Stimulated activated CD8-positive, alpha-beta memory T cell treated with anti-CD3 and anti-CD28 coated beads, Interleukin-12 subunit alpha, Interleukin-12 subunit beta, amount 100 ng/mL, for 1 hour (primary cell): Measurements from ENCODE around the gene TDRD3.
"Not testable (repeated sequence)": the region's sequence is repeated elsewhere in the genome, so short reads cannot be mapped to it uniquely, and the experiment has no call there.

Source experiments
- DNase-seq: peaks from one replicate; pipeline ENCODE4 v3.0.0-alpha.2; 2020; ENCODE audit warnings: low read depth

Gene TDRD3

DNA sequence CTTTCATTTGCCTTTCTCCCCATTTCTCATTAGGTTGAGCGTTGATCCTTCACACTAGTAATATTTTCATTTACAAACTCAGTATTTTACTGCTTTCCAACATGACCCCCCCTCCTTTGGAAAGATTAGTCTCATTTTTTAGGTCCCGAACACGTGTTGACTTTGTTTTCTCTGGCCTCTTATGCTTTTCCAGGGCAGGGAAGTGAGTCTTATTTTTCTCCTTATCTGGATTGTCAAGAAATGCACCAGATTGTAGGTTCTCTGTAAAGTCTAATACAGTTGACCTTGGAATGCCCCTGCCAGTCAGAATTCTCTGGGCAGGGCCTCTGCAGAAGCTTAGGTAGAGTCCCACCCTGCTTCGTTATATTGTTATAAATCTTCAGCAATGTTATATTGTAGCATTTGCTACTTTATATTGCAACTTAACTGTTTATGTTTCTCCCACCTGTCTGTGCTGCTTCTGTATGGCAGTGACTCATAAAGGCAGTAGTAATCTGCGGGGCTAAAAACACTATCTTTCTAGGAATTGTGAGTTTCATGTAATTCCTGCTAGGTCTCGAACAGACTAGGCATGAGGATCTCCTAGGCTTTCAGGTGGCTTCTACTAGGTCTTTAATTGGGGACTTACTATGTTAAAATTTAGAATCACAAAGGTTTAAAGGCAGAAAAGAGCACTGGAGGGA lies 2.0 kb downstream of the TDRD3 start:
- no peak for DNase-seq

DNA sequence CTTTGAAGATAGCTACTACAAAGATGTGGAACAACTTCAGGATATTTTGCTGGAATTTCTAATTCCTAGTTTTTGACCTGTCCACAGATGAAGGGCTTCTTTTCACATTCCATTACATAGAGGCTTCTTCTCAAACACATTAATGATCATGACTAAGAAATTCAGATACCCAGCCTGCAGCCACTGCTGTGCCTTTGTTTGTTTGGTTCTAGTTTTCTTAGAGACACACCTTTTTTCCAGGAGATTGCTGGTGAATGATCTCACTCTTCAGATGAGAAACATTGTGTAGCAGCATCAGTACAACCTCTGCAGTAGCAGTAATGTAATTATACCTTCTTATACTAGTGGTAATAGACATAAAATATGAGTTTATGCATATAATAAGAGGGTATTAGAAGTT lies 5.0 kb downstream of the TDRD3 start:
- no peak for DNase-seq

DNA sequence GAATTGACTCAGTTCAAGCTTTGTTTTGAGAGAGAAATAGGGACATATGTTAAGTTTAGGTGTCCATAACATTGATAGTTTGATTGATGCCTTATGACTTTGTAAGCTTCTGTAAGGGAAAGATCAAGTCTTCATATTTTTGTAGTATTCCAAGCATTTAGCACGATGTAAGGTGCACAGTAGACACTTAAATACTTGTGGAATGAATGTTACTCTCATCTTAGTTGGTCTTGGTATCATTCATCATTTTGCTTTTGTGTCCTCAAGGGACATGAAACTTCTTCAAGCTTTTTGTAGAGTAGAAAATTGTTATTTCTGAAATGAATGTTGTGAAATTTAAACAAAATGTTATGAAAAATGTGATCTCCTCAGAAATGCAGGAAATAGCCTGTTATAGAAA lies 10.1 kb downstream of the TDRD3 start:
- no peak for DNase-seq

DNA sequence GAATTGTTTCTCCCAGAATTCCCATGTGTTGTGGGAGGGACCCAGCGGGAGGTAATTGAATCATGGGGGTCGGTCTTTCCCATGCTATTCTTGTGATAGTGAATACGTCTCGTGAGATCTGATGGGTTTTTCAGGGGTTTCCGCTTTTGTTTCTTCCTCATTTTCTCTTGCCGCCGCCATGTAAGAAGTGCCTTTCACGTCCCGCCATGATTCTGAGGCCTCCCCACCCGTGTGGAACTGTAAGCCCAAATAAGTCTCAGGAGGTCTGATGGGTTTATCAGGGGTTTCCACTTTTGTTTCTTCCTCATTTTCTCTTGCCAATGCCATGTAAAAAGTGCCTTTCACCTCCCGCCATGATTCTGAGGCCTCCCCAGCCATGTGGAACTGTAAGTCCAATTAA lies 10.8 kb downstream of the TDRD3 start:
- DNase-seq, result not testable (repeated sequence)

DNA sequence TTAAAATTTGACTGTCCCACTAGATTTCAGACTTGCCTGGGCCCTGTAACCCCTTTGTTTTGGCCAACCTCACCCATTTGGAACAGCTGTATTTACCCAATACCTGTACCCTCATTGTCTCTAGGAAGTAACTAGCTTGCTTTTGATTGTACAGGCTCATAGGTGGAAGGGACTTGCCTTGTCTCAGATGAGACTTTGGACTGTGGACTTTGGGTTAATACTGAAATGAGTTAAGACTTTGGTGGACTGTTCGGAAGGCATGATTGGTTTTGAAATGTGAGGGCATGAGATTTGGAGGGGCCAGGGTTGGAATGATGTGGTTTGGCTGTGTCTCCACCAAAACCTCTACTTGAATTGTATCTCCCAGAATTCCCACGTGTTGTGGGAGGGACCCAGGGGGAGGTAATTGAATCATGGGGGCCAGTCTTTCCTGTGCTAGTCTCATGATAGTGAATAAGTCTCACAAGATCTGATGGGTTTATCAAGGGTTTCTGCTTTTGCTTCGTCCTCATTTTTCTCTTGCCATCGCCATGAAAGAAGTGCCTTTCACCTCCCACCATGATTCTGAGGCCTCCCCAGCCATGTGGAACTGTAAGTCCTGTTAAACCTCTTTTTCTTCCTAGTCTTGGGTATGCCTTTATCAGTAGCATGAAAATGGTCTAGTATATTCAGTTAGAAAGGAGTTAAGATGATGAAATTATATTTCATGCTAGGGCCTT lies 12.7 kb downstream of the TDRD3 start:
- DNase-seq, result not testable (repeated sequence)

DNA sequence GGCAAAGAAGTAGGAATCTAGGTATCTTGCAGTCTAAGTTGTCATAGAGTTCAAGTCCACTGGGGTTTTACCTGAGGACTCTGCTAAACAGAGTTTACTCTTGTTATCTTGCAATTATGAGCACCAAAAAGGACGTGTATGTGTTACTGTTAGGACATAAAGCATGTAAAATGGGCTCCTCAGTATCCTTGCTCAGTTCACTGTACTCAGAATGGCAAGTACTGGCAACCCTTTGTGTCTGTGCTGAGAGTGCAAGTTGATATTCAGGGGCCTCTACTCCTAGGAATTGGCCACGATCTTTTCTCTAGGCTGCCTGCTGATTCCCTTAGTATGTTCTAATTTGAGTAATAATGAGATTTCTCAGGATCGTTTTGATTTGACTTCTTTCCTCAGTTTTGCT lies 13.3 kb downstream of the TDRD3 start:
- no peak for DNase-seq

DNA sequence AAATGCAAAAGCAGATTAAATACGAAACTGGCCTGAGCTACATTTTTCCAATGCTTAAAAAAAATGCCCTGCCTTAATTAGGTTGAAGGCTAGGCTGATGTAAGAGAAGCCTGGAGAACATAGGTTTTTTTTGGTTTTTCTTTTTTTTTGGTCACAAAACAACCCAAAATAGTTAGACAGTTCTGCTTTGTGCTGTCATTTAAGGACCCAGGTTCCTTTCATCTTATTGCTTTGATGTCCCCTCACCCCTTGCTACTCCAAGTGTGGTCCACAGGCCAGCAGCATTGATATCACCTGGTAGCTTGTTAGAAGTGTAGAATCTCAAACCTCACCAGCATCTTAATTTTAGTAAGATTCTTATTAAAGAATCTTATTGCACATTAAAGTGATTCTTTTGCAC lies 14.4 kb downstream of the TDRD3 start:
- DNase-seq, result no peak

DNA sequence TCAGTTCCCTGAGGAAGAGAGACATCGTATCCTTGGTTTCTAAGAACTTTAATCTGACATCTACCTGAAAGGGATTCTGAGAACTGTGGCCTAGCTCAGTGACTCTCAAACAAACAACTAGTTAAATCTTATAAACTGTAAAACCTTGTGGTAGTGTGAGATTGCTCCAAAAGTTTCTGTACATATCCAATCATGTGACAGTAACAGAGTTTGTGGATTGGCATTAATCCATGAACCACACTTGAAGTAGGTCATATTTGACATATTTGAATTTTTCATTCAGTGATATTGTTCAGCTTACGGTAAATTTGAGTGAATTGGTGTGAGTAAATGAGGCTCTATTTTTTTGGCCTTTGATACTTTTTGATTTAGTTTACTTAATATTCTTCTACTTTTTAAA lies 15.0 kb downstream of the TDRD3 start:
- DNase-seq, result no peak

DNA sequence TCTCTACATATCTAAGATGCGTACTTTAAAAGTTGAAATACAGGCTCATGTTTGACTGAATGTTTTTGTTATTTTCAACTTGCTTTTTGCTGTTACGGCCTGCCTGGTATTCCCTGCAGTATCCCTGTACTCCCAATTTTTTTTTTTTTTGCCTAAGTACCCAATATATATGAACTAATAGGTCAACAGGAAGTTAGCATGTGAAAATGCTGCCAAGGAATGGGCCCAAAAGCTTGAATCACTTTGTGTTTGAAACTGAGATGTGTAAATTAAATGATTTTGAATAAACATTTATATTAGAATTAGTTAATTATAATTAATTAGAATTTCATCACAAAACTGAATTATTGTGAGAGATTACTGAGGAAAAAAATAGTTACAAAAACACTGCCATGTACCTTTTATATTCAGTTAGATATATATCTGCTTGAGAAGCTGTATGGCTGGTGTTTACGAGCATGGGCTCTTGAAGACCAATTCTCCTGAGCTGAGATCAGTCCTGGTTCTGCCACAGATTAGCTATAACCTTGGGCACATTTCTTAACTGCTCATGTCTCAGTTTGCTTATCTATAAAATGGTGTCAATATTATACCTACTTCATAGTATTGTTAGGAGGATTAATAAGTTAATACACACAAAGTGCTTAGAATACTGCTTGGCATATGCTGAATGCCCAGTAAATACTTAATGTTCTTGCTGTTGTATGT lies 16.0 kb downstream of the TDRD3 start:
- DNase-seq, result no peak

DNA sequence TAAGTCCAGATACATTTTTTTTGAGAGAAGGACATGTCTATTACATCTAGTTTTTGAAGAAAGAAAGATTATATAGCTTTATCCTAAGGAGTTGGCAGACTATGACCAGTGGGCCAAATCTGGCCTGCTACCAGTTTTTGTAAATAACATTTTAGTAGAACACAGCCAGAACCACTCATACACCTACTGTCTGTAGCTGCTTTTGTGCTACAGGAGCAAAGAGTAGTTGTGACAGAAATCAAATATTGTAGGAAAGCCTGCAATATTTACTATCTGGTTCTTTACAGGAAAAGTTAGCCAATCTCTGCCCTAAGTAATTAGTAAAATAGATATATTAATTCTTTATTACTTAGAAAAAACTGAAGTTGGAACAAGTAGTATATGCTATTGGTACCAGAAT lies 17.2 kb downstream of the TDRD3 start:
- no peak for DNase-seq

DNA sequence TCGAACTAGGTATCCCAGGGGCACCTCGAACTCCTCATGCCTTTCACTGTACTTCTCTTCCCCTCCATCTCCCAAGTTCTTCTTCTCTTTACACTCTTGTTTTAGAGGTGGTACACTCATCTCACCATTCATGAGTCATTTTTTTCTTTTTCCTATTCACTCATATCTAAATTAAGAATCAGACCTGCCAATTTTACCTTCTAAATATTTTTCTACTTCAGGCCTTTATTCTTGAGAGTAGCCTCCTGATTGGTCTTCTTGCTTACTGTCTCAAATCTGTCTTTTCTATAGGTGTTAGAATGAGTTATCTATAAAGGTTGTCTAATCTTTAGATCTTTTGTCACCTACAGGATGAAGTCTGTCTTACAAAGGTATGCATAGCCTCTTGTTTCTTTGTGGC lies 20.7 kb downstream of the TDRD3 start:
- no peak for DNase-seq

DNA sequence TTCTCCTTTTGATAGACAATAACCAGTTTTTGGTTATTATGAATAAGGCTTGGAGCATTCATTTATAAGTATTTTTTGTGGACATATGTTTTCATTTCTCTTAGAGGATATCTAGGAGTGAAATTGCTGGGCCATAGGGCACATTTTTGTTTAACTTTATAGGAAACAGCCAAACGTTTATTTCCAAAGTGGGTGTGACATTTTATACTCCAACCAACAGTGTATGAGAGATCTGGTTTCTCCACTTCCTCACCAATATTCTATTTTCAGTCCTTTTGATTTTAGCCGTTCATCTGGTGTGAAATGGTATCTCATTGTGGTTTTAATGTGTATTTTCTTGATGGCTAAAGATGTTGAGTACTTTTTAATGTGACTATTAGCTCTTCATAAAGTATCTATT lies 21.9 kb downstream of the TDRD3 start:
- no peak for DNase-seq

DNA sequence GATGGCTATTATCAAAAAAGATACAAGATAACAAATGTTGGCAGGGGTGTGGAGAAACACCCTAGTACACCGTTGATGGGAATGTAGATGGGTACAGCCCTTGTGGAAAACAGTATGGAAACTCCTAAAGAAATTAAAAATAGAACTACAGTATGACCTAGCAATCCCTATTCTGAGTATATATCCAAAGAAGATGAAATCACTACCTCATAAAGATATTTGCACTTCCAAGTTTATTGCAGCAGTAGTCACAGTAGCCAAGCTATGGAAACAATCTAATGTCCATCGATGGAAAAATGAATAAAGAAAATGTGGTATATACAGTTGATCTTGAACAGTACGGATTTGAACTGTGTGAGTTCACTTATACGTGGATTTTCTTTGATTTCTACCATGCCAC lies 28.3 kb downstream of the TDRD3 start:
- DNase-seq, result no peak

DNA sequence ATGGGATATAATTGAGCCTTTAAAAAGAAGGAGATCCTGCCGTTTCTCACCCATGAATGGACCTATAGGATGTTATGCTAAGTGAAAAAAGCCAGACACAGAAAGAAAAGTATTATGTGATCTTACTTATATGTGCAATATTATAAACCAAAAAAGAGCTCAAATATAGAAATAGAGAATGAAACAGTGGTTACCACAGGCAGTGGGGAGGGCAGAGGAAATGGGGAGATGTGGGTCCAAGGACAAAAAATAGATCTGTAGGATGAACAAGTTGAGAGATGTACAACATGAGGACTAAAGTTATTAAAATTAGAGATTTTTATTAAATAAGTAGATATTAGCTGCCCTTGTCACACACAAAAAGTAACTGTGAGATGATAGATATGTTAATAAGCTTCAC lies 29.1 kb downstream of the TDRD3 start:
- no peak for DNase-seq

DNA sequence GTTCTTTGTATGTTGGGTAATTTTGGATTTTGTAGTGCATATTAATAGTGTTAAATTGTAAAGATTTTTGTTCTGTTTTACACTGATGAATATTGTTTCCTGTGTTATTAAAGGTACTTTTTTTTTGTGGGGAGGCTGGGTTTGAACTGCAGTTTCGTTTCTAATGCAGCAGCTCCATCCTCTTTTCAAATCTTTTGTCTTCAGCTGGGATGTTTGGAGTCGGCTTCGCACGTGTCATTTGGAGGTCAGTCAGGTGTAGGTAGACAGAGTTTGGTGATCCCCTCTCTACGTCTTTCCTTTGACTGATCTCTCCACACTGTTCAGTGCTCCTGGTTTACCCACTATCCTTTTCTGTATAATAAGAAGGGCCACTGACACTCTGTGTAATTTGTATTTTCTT lies 30.3 kb downstream of the TDRD3 start:
- no peak for DNase-seq

DNA sequence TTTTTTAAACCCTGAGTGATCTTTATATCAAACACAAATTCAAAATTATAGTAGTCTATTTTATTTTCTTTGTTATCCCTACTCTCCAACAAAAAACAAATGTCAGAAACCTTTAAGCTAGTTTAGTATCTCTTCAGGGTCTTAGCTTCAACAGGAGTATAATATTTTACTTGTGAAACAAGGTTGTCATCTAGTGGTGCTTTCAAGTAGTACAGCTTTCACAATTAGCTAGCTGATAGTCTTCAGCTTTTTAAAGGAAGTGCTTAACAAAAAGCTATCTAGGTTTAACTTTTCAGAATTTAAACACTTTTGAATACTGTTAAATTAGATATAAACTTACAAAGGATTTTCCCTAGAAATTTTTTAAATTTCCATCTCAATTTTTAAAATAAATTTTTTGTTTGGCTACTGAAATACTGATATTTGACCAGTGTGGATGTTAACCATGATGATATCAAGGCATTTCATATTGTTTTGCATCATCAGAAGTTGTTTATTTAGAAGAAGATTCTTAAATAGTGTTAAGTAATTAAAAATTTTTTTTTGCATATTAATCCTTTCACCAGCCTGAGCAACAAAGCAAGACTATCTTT lies 34.2 kb downstream of the TDRD3 start:
- DNase-seq, result no peak

DNA sequence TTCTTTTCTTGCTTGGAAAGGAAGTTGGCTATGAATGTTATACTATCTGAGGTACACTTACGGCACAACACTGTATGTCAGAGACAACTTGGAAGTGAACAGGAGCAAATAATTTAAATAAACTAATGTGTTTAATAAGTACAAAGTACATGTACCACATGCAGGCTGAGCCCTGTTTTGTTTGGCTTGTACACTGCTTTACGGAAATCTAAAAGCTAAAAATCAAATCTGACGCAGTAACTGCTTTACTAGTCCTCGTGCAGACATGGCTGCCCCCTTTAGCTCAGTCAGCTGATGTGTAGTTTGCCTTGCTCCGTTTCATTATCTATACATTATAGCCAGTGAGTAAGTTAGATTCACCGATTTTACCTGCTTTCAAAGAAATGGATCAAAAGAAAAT lies 36.5 kb downstream of the TDRD3 start:
- DNase-seq, result no peak

DNA sequence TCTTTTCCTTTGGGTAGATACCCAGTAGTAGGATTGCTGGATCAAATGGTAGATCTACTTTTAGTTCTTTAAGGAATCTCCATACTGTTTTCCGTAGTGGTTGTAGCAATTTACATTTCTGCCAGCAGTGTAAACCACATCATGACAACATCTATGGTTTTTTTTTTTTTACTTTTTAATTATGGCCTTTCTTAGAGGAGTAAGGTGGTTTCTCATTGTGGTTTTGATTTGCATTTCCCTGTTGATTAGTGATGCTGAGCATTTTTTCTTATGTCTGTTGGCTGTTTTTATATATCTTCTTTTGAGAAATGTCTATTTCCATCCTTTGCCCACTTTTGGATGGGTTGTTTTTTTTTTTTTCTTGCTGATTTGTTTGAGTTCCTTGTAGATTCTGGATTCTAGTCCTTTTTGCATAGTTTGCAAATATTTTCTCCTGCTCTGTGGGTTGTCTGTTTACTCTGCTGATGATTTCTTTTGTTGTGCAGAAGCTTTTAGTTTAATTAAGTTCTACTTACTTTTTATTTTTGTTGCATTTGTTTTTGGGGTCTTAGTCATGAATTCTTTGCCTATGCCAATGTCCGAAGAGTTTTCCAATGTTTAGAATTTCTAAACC lies 38.8 kb downstream of the TDRD3 start:
- DNase-seq, result no peak

DNA sequence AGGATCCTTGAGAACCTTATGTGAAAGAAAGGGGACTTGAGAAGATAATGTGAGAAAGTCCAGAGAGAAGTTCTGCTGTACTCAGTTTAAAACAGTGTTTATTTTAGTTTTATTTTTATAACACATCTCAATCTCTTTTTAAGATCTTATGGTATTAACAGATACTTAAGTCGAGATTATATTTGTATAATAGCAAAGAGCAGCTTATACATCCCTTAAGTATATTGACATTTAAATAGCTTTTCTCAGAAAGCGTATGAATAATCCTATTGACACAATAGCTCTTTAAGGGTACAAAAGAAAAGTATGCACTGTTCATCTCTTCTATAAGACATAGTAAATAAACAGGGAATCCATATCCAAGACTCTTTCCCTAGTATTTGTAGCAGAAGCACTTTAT lies 42.2 kb downstream of the TDRD3 start:
- no peak for DNase-seq

DNA sequence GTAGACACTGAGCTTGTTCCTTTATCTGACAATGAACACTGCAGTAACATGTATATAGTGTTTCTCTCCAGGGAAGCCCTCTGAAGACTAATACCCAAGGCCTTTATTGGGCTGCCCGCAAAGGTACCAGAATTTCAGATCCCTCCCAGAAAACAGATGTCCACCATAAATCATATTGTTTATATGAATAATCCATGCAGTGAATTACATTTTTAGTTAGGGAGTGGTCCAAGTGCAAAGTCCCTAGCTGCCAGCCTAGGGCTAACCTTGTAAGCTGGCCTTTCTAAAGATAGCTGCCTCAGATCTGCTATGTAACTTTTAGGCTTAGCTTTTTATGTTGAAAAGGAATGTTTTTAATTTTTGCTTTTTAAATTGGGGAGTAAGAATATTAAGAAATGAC lies 44.7 kb downstream of the TDRD3 start:
- no peak for DNase-seq

DNA sequence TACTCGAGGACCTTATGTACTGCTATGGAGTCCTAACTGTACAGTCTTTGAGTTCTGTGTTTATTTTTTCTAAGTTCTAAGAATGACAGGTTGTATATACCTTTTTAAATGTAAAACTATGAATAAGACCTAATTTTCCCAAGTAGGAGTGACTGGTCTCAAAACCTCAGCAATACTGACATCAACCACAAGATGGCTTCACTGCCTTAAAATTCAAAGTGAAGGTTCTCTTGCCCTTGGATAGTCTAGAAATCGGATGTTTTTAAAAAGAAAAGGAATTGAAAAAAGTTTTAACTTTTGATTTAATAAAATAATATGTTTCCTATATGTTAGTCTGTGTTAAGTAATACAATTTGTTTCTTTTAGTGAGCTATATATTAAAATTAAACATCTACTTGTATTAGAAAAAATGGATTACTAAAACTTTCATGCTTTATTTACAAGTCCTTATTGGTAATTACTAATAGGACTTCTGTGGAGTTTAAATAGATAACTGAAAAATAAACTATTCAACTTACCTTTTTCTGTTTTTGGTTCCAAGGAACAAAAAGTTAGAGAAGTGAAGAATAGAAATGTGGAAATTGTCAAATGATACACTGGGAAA lies 52.0 kb downstream of the TDRD3 start:
- no peak for DNase-seq

DNA sequence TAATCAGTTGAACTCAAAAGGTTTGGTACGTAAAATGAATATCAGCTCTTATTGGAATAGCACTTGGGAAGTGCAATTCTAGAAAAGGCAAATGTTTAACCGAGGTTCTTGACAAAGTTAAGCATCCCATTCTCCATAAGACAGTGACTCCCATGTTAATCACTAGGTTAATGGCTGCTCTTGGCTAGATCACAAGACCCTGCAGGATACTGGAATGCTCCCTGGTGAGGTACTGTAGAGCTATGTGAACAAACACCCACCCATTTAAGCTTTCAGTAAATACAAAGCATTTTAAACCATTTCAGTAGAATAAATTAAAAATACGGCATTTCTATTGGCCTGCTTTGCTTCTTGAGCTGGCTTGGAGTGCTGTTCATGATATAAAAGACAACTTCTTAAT lies 56.5 kb downstream of the TDRD3 start:
- no peak for DNase-seq
